Measurements from ENCODE around the gene AK6.
A peak's percentile ranks its signal among the peaks of the same experiment; 100 is the strongest.
"Not testable (repeated sequence)": the region's sequence is repeated elsewhere in the genome, so short reads cannot be mapped to it uniquely, and the experiment has no call there.

The AK6 gene

DNA sequence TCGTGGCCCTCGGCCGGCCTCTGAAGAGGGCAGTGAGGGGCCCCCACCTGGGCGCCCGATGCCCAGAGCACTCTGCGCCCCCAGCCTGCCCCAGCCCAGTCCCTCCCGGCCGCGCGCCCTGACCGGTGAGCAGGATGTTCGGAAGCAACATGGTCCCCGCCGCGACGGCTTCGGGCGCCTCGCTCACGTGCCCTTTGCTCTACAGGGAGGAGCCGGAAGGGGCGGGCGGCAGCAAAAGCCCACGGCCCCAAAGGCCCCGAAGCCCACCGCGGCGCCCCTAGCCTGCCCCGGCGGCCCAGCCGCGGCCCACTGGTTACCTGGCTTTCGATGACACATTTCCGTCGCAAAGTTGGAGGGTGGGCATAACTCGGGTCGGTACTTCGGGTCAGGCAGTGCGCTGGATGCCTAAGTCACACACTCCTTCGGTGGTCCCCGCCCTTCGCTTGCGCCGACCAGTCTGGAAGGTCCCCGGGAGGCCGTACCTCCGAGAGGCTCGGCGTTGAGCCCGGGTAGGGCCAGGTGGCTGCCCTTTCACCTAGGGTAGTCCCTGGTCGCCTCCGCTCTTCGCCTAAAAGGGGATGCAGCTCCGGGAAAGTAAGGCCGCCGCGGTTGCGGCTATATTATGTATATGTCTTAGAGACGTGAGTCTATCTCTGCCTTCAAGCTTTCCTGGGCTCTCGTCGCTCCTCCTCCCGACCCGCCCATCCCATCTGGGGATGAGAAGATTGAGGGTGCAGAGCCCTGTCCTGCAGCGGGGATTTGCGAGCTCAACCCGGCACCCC lies at the start of gene AK6, which contains the start of the genes RAD17 and TAF9:
Gene AK6, minus strand, starts transcription at position 181 of the 782 bp plus-strand sequence. Its CDS starts 30 bp downstream, at position 151.
Gene RAD17, plus strand, starts transcription at position 479 of the 782 bp plus-strand sequence. CDS start 2,391 bp downstream, outside the sequence.
Gene TAF9, minus strand, starts transcription at position 181 of the 782 bp plus-strand sequence. CDS start 3,783 bp downstream, outside the sequence.
- peak; percentile 80 to 84 for DNase-seq (ENCODE audit: low read depth in 2 of 2)

DNA sequence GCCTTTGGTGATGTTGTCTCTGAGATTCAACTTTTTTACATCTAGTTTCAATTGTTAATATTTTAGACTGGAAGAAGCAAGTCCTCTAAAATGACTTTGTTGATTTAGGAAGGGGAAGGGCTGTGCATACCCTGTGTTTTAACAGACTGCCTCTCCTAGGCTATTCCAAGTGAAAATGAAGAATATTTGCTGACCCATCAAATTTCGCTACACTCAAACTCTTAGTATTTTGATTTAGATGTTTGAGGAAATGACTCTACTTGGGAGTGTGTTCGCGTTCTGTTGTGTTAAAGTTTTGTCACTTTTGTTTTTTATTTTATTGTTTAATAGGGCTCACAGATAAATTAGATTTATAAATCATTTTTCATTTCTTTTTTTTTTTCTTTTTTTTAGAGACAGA lies 49.2 kb upstream of the AK6 start:
- DNase-seq (ENCODE audit: low read depth in 2 of 2) = no peak

DNA sequence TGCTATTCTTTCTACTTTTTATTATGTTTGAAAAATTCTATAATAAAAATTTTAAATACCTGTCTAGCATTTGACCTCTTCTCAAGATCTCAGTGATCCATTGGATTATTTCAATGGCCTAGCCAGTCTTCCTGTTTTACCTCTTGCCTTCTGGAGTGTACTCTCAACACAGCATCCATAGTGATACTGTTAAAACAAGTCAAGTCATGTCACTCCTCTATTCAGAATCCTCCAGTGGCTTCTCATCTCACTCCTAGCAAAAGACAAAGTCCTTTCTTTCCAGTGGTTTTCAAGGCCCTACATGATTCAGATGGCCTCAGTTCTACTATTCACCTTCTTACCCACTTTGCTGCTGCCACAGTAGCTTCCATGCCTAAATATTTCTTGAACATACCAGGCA lies 47.4 kb upstream of the AK6 start:
- no peak for DNase-seq (ENCODE audit: low read depth in 2 of 2)

DNA sequence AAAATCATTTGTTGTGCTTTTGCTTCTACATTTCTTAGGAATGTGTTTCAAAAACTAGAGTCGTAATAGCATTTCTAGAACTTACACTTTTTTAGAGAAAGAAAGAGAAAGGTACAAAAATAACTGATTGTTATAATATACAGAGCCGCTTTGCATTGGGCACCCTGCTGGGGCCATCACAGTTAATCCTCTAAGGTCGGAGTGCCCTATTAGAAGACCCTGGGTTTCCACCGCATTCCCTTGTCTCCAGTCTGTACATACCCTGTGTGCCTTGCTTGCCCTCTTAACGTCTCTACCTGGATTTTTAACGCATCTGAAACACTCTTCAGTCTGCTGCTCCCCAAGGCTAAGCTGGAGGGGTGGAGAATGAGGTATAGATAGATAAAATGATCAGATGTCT lies 46.9 kb upstream of the AK6 start:
- DNase-seq (ENCODE audit: low read depth in 2 of 2) = no peak

DNA sequence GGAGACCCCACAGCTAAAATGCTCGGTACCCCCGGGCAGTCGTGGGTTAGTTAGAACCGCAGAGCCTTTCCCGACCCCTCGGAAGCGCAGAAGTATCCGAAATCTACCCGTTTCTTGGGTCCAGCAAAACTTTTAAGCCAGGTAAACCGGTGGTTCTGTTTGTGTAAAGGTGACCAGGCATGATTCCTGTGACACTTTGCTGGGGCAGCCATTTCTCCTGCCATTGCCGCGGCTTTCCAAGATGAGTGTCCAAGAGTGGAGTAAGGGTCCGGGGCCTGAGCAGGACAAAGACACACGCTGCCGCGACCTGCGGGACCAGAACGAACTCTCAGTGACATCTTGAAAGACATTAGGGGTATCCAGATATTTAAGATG lies 46.3 kb upstream of the AK6 start:
- DNase-seq (ENCODE audit: low read depth in 2 of 2) = no peak

DNA sequence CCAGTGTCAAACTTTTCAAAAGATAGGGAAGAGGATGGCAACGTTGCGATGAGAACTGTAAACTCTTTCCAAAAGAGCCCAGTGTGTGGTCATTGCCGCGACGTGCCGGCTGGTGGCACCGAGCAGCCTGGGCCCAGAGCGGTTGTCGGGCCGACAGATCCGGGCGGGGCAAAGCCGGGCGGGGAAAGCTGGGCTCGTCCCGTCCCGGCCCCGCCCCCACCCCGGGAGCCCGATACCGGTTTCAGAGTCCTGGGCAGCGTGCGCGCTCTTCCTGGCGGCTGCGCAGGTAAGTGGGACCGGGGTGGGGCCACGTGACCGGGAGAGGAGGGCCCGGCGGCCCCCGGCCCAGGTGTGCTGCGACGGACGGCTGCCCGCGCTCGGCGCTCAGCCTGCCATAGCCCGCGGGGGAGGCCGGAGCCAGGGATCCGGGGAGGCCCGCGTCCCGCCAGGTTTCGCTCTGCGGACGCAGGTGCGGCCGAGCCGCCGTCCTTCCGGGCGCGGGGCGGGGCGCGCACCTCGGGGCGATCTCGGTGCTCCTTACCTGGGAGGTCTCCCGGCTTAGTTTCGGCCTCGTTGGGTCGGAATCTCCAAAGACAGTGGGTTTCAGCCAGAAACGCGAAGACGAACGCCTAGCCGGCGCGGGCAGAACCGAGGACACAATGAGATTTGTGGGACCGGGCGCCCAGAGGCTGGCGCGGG lies 45.7 kb upstream of the AK6 start, which contains the start of gene MARVELD2:
Gene MARVELD2, plus strand, starts transcription at position 232 of the 699 bp plus-strand sequence. CDS start 4,270 bp downstream, outside the sequence.
- DNase-seq (ENCODE audit: low read depth in 2 of 2) = peak in 1 of 2 donors; percentile 13

DNA sequence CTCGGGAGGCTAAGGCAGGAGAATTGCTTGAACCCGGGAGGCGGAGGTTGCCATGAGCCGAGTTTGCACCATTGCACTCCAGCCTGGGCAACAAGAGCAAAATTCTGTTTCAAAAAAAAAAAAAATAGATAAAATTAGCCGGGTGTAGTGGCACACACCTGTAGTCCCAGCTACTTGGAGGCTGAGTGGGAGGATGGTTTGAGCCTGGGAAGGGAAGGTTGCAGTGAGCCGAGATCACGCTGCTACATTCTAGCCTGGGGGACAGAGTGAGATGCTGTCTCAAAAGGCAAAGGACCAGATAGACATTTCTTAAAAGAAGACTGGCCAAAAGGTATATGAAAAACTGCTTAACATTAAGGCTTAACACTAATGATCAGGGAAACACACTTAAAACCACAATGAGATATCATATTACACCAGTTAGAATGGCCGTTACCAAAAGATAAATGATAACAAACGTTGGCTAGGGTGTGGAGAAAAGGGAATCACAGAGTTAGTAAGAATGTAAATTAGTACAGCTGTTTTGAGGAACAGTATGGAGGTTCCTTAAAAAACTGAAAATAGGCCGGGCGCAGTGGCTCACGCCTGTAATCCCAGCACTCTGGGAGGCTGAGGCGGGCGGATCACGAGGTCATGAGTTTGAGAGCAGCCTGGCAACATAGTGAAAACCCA lies 35.5 kb upstream of the AK6 start:
- DNase-seq (ENCODE audit: low read depth in 2 of 2) = no peak

DNA sequence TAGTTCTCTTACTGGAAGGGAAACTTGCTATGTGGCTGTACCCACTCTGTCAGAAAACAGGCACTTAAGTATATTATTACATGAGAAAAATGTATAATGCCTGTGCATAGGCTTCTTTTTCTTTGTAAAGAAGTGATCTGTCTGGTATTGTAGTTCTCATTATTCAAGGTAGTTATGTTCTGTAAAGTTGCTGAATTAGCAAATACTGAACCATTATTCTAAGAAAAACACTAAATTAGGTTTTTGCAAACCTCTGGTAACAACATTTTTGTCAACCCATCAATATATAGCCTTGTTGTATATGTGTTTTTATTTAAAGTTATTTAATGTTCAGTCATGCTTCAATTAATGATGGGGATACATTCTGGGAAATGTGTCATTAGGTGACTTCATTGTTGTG lies 9.1 kb upstream of the AK6 start:
- no peak for DNase-seq (ENCODE audit: low read depth in 2 of 2)

DNA sequence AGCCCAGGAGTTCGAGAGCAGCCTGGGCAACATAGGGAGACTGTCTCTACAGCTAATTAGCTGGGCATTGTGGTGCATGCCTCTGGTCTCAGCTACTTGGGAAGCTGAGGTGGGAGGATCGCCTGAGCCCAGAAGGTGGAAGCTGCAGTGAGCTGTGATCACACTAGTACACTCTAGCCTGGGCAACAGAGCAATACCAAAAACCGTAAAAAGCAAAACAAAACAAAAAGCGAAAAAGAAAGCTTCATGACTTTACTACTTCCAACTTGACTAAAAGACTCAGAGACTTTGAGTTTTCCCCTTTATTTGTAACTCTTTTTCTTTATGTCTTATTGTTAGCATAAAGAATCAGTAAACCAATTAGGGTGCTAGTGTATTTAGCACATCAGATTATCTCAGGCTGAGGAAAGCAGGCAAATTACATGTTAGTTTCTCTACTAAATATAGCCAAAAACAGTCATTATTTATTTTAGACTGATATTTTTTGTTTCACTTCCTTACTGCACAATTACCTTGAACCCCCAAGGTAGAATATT lies 5.7 kb upstream of the AK6 start:
- no peak for DNase-seq (ENCODE audit: low read depth in 2 of 2)

DNA sequence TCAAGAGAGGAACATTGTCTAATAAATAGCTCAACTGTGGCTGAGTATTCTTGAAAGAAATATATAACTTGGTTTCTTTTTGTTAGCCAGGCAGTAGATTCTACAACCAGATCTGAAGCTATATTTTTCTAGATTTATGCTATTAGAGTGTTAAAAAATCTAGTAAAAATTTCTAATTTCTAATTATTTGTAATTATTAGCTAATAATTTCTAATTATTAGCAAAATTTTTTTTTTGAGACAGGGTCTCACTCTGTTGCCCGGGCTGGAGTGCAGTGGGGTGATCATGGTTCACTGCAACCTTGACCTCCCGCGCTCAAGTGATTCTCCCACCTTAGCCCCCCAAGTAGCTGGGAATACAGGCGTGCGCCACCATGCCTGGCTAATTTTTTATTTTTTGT lies 3.1 kb upstream of the AK6 start:
- DNase-seq (ENCODE audit: low read depth in 2 of 2) = no peak

DNA sequence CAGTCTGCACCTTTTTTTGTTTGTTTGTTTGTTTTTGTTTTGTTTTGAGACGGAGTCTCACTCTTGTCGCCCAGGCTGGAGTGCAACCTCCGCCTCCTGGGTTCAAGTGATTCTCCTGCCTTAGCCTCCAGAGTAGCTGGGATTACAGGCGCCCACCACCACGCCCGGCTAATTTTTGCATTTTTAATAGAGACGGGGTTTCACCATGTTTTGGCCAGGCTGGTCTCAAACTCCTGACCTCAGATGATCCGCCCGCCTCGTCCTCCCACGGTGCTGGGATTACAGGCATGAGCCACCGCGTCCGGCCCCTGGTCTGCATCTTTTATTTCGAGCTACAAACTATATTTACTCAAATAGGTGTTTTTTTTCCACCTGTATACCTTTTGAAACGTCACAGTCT lies 1.0 kb upstream of the AK6 start:
- not testable (repeated sequence) for DNase-seq (ENCODE audit: low read depth in 2 of 2)

DNA sequence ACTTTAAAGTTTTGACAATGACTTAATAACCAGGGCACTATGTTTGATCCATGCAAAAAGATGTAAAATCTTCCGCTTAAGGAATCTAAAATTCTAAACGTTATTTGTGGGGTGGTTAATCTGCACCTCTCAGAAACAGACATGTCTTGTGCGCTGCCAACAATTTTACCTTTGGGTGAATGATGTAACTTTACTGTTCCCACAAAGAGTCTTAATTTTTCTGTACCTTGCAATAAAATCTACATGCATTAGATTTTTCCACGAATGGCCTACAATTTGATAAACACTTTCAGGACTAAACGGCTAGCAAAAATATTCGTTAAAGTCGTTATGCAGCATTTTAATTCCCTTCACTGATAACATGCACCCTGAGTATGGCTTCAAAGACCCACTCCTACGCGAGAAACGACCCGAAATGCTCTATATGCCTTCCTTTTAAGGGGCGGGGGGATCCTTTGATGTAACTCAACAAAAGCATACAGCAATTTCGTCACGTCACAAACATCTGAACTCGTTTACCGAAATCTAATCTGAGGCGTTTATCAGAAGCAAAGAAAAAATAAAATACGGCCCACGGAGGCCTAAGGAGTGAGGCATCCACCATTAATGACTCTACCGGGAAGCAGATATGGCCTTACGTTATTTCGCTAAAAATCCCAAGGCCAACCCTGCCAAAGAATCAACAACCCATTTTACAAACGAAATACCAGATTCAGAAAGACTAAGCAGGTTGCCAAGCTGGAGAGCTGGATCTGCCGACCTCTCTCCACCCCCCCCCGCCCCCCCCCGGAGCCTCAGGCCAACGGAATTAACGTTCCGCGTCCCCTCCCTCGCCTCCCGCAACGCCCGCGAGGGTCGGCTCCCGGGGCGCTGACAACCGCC lies 621 bp downstream of the AK6 start:
- peak; percentile 4 to 23 for DNase-seq (ENCODE audit: low read depth in 2 of 2)

DNA sequence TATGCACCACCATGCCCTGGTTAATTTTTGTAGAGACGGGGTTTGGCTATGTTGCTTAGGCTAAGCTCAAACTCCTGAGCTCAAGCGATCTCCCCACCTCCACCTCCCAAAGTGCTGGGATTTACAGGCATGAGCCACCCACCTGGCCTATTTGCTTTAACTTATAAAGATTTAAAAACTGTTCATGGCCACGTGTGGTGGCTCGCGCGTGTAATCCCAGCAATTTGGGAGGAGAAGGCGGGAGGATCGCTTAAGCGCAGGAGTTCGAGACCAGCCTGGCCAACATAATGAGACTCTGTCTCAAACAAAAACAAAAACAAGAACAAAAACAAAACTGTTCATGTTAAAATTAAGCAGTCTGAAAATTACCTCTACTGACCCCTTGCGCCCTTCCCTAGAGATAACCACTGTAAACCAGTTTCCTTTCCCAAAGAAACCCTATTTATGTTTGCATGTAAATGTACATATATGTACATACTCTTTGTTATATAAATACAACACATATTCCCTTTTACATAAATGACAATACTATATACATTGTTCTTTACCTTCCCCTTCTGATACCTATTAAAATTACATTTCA lies 1.5 kb downstream of the AK6 start:
- no peak for DNase-seq (ENCODE audit: low read depth in 2 of 2)

DNA sequence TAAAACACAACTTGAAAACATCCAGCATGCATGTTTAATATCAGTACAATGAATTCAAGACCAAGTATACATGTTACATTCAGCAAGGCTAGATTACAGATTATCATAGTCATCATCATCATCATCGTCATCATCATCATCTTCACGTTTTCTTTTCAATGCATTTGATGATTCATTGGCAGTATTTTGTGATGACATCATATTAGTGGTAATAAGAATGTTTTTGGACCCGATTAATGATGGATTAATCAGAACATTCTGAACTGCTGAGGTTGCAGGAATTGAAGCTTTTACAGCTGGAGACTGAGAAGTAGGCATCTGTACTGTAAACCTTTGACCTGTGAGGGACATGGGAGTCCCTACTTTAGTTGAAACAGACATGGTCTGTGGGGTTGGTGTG lies 4.5 kb downstream of the AK6 start:
- DNase-seq (ENCODE audit: low read depth in 2 of 2) = no peak

DNA sequence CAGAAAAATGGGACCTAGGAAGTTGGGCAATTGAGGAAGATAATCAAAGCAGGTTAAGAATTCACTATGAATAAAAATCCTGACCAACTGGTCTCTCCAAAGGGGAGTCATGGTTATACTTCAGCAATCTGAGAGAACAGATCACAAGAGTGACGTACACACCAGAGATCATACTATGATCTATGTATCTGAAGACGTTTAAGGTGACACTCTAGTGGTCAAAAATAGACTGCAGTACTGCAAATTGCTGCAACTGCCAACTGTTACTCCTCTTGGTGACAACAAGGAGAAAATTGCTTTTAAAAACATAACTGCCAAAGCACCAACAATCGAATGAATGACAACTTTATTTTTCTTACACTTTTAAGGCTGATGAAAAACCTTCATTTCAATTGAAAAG lies 4.9 kb downstream of the AK6 start:
- no peak for DNase-seq (ENCODE audit: low read depth in 2 of 2)

DNA sequence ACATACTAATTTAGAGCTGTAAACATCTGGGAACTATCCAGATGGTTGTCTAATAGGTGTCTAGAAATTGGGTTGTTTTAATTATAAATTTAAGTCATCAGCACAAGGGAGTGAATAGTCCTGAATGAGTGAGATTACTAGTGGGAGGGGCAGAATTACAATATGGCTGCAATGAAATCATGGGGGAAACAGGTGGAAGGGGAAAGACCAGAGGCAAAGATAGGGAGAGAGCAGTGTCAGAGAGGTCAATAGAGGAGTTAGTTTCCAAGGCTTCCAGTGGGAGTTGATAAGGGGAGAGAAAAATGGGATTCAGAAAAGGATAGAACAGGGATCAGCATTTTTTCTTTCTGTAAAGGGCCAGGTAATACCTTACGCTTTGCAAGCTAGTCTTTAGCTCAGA lies 8.9 kb downstream of the AK6 start:
- DNase-seq (ENCODE audit: low read depth in 2 of 2) = no peak

DNA sequence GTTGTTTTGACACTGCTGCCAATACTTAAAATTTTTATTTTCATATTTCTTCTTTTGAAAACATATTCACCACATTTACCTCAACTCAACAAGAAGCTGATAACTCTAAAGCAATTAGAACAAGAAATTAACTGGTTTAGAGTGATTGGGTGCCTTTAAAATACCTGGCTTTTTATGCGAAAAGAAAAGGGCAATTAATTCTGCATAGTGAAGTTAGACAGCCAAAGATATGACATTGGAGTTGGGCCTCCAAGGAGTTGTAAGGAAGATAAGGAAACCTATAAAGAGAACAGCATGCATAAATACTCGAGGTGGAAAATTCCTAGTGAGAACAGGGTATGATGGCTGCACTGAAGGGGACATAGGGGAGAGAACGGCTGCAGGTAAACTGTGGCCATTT lies 9.6 kb downstream of the AK6 start:
- DNase-seq (ENCODE audit: low read depth in 2 of 2) = no peak

DNA sequence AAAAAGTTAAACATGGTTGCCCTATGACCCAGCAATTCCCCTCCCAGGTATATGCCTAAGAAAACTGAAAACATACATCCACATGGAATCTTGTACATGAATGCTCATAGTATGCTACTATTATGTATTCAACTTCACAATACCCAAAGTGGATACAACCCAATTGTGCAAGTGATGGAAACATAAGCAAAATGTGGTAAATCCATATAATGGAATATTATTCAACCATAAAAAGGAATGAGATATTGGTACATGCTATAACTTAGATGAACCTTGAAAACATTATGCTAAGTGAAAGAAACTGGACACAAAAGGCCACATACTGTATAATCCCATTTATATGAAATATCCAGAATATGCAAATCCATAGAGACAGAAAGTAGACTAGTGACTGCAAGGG lies 18.7 kb downstream of the AK6 start:
- DNase-seq (ENCODE audit: low read depth in 2 of 2) = no peak

DNA sequence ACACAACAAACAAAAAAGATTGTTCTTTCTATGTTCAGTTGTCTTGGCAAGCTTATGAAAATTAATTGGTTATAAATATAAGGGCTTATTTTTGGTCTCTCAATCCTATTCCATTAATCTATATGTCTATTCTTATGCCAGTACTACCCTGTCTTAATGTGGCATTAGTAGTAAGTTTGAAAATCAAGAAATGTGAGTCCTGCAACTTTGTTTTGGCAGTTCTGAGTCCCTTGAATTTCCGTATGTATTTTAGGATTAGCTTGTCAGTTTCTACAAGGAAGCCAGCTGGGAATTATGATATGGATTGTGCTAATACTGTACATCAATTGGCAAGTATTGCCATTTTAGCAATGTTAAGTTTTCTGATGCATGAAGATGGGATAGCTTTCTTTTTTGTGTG lies 26.2 kb downstream of the AK6 start:
- no peak for DNase-seq (ENCODE audit: low read depth in 2 of 2)

DNA sequence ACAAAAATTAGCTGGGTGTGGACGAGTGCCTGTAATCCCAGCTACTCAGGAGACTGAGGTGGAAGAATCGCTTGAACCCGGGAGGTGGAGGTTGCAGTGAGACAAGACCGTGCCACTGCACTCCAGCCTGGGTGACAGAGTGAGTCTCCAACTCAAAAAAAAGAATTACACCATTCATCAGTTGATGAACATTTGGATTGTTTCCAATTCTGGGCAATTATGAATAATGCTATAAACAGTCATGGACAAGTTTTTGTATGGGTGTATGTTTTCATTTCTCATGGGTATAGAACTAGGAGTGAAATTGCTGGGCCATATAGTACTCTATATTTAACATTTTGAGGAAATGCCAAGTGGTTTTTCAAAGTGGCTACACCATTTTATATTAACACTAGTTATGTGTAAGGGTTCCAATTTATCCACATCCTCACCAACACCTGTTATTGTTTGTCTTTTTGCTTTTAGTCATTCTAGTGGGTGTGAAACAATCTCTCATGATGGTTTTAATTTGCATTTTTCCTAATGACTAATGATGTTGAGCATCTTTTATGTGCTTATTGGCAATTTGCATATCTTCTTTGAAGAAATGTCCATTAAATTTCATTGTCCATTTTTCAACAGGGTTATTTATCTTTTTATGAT lies 27.7 kb downstream of the AK6 start:
- no peak for DNase-seq (ENCODE audit: low read depth in 2 of 2)

Data from activated CD8-positive, alpha-beta memory T cell treated with anti-CD3 and anti-CD28 coated beads for 4 hours (primary cell).